Suppressor macrophage treated with lipopolysaccharide for 4 hours (primary cell): Measurements from ENCODE around the gene NOP56.
A peak's percentile ranks its signal among the peaks of the same experiment; 100 is the strongest.
"Not testable (repeated sequence)": the region's sequence is repeated elsewhere in the genome, so short reads cannot be mapped to it uniquely, and the experiment has no call there.

Source experiments
- DNase-seq: peaks from one replicate; pipeline ENCODE4 v3.0.0-alpha.2; 2020

Gene NOP56

GRCh38 chr20:2687514-2687913, 35.1 kb downstream of the NOP56 start:
- DNase-seq = no peak

- peak; percentile 81 for DNase-seq
Measured at GRCh38 chr20:2688041-2688591, 35.7 kb downstream of the NOP56 start.

- no peak for DNase-seq
Measured at GRCh38 chr20:2690213-2690612, 37.8 kb downstream of the NOP56 start.

GRCh38 chr20:2690718-2691117, 38.3 kb downstream of the NOP56 start:
- no peak for DNase-seq

- DNase-seq = no peak
Measured at GRCh38 chr20:2691127-2691526, 38.7 kb downstream of the NOP56 start.

GRCh38 chr20:2691663-2692035, 39.2 kb downstream of the NOP56 start:
- DNase-seq = no peak

- DNase-seq = peak; percentile 35
Measured at GRCh38 chr20:2692036-2692885, 39.8 kb downstream of the NOP56 start, which contains the start of gene EBF4. EBF4 (plus strand) TSS chr20:2692780; CDS start chr20:2693646, 866 bp downstream.

- no peak for DNase-seq
Measured at GRCh38 chr20:2692886-2693285, 40.5 kb downstream of the NOP56 start.

- peak; percentile 51 for DNase-seq
Measured at GRCh38 chr20:2693286-2694007, 41.0 kb downstream of the NOP56 start.

- peak; percentile 37 for DNase-seq
Measured at GRCh38 chr20:2694008-2694471, 41.6 kb downstream of the NOP56 start.

GRCh38 chr20:2694519-2694918, 42.1 kb downstream of the NOP56 start:
- DNase-seq = no peak

- DNase-seq = no peak
Measured at GRCh38 chr20:2695206-2695983, 43.0 kb downstream of the NOP56 start.

- not testable (repeated sequence) for DNase-seq
Measured at GRCh38 chr20:2695984-2696525, 43.6 kb downstream of the NOP56 start.

- DNase-seq = no peak
Measured at GRCh38 chr20:2696646-2697045, 44.2 kb downstream of the NOP56 start.

GRCh38 chr20:2697768-2698167, 45.3 kb downstream of the NOP56 start:
- no peak for DNase-seq

- no peak for DNase-seq
Measured at GRCh38 chr20:2698186-2698817, 45.9 kb downstream of the NOP56 start.

- DNase-seq = no peak
Measured at GRCh38 chr20:2698912-2699311, 46.5 kb downstream of the NOP56 start.

GRCh38 chr20:2699775-2700413, 47.5 kb downstream of the NOP56 start:
- no peak for DNase-seq

- DNase-seq = no peak
Measured at GRCh38 chr20:2700913-2701620, 48.6 kb downstream of the NOP56 start.

- peak; percentile 19 for DNase-seq
Measured at GRCh38 chr20:2701671-2702081, 49.2 kb downstream of the NOP56 start.
